ENCODE measurements around the gene SMIM22.

SMIM22 gene

GRCh38 chr16:4828567-4829321 is 33.6 kb downstream of the SMIM22 start:
- no peak for DNase-seq

GRCh38 chr16:4830408-4830807 is 35.2 kb downstream of the SMIM22 start:
- no peak for DNase-seq

GRCh38 chr16:4831616-4832015 is 36.4 kb downstream of the SMIM22 start:
- no peak for DNase-seq

DNA sequence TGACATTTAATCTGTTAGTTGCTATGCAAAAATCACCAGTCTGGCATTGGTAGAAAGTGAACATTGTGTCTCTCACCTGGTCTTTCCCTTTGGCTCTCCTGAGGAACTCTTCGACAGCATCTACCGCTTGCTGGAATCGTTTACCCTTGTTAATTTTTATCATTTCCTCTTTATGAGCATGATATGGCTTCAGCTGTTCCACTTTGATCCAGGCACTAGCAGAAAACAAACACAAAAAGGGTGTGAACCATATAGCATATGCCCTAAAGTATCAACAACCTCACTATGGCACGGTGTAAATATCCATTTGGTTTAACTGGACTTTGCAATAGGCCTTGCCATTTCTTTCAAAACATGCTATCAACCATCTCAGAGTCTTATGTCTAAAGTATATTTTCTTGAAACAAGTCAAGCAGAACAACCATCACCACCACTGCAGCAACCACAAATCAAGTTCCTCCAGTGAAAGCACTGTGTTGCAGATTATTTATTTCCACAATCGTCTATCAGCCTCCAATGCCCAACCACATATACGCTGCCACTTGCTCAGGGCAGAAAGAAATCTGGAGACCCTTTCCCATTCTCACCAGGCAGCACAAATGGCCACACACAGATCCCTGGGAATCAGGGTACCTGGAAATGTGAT is 37.7 kb downstream of the SMIM22 start:
- DNase-seq: no peak

GRCh38 chr16:4833584-4833983 is 38.4 kb downstream of the SMIM22 start:
- no peak for DNase-seq

DNA sequence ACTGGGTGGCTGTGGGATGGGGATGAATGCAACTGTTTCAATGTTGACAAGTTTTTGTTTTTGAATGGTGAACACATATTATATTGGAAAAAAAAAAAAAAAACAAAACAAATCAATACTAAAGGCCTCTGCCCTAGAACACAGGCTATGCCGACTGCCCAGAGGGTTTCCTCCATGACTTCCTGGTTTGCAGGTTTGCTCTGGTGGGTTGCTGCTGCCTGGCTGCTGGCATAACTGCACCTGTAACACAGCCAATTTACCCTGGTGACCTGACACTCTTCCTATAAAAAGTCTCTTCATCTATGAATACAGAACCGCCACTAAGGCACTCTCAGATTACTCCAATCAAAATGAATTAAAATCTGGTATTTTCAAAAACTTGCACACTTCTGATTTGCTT is 41.6 kb downstream of the SMIM22 start:
- no peak for DNase-seq

- DNase-seq: no peak
Measured at GRCh38 chr16:4837733-4838501, 42.7 kb downstream of the SMIM22 start.

DNA sequence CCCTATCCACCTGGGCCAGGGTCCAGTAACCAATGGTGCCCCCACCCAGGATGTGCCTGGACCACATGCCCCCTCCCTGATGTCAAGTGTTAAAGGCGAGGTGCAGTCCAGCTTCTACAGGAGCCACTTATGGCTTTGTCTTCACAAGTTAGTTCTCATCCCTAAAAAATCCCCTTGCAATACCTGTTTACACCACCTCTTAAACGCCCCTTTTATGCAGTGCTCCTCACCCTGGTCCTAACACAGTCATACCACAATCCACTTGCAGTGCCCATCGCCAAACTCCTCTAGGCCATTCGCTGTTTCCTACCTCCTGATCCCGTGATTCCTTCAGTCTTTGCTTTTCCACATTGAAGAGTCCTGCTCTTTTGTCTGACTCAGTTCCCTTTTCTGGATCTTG is 44.8 kb downstream of the SMIM22 start:
- no peak for DNase-seq

- no peak for DNase-seq
Measured at GRCh38 chr16:4840984-4841383, 45.8 kb downstream of the SMIM22 start.
